Keratinocyte (primary cell): ENCODE results near the gene INHBE.

Experiments used
- EZH2 ChIP-seq: IDR thresholded peaks from one replicate; pipeline ENCODE4 v1.6.1; 2012; ENCODE audit warnings: inconsistent platforms, mild to moderate bottlenecking, low read length, moderate library complexity
- TF ChIP-seq, protein P1 (sequence below), 3 experiments: IDR thresholded peaks in 1 of 3; conservative IDR thresholded peaks in 1 of 3; optimal IDR thresholded peaks in 1 of 3; 2 replicates in 2 of 3; 3 replicates in 1 of 3; pipeline versions ENCODE3 to v1.5.1; 2011; ENCODE audit warnings: low read length in 3 of 3, mild to moderate bottlenecking in 3 of 3, moderate library complexity in 2 of 3, control low read depth in 1 of 3, inconsistent platforms in 1 of 3; ENCODE audit not compliant: insufficient read depth in 2 of 3; ENCODE audit errors: extremely low read depth in 1 of 3

DNA sequence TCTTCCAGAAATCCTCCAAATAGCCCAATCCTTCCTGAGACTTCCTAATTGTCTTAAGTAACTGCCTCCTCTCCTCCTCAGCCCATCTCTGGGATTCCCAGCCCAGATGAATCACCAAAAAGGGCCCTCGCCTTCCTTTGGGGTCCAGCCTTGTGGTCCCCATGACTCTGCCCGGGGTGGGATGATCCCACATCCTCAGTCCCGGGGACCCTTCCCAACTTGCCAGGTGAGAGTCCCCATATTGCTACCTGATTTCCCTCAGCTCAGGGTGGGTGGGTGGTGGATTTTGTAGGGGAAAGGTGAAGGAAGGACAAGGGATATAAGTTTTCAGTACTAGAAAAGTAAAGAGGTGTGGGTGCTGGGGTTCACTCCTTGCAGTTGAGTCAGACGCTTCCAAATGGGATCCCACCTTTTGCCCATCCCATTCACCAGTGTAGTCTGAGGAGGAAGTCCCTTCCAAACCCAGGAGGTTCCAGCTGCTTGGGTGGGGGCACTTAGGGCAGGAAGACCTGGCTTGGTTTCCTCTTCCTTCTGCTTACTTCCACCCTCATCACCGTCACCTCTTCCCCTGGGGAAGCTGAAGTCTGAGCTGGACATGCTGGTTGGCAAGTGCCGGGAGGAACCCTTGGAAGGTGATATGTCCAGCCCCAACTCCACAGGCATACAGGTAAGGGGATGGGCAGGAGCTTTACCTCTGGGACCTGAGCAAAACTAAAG is 10.1 kb downstream of the INHBE start:
- TF ChIP-seq, protein P1, sequence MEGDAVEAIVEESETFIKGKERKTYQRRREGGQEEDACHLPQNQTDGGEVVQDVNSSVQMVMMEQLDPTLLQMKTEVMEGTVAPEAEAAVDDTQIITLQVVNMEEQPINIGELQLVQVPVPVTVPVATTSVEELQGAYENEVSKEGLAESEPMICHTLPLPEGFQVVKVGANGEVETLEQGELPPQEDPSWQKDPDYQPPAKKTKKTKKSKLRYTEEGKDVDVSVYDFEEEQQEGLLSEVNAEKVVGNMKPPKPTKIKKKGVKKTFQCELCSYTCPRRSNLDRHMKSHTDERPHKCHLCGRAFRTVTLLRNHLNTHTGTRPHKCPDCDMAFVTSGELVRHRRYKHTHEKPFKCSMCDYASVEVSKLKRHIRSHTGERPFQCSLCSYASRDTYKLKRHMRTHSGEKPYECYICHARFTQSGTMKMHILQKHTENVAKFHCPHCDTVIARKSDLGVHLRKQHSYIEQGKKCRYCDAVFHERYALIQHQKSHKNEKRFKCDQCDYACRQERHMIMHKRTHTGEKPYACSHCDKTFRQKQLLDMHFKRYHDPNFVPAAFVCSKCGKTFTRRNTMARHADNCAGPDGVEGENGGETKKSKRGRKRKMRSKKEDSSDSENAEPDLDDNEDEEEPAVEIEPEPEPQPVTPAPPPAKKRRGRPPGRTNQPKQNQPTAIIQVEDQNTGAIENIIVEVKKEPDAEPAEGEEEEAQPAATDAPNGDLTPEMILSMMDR (optimal IDR thresholded peaks at IDR 0.05 in 1 of 3, IDR thresholded peaks at IDR 0.05 in 1 of 3, conservative IDR thresholded peaks at IDR 0.05 in 1 of 3; ENCODE audit: extremely low read depth in 1 of 3, insufficient read depth in 2 of 3, low read length in 3 of 3) = no peak
- no peak for TF ChIP-seq EZH2
